GM19468 (cell line): ENCODE measurements around the gene TNNI2.

ENCODE experiments used
- ATAC-seq: cut with Tn5 transposase; IDR thresholded peaks from one replicate; pipeline ENCODE4 v1.9.1; 2021; ENCODE audit warnings: mild to moderate bottlenecking, moderate library complexity, moderate number of reproducible peaks; ENCODE audit not compliant: unreplicated experiment; ENCODE audit errors: extremely low read depth

TNNI2 gene

GRCh38 chr11:1844221-1845094 lies 5.7 kb downstream of the TNNI2 start:
- no peak for ATAC-seq

- ATAC-seq: no peak
Measured at GRCh38 chr11:1845095-1845429, 6.3 kb downstream of the TNNI2 start.

GRCh38 chr11:1845561-1846452 lies 7.0 kb downstream of the TNNI2 start:
- ATAC-seq: no peak

GRCh38 chr11:1846453-1846932 lies 7.7 kb downstream of the TNNI2 start:
- ATAC-seq: no peak

- no peak for ATAC-seq
Measured at GRCh38 chr11:1847006-1847735, 8.4 kb downstream of the TNNI2 start.

- ATAC-seq: no peak
Measured at GRCh38 chr11:1847926-1848639, 9.3 kb downstream of the TNNI2 start.

GRCh38 chr11:1848640-1849430 lies 10.1 kb downstream of the TNNI2 start:
- no peak for ATAC-seq

GRCh38 chr11:1851468-1852180 lies 12.8 kb downstream of the TNNI2 start:
- ATAC-seq: no peak

GRCh38 chr11:1852271-1852876 lies 13.6 kb downstream of the TNNI2 start:
- no peak for ATAC-seq

- peak; percentile 15 for ATAC-seq
Measured at GRCh38 chr11:1852877-1853276, 14.1 kb downstream of the TNNI2 start, which contains the start of gene LSP1. Gene LSP1, plus strand, starts transcription at chr11:1853084. Its CDS starts 61 bp downstream, at chr11:1853145.

- ATAC-seq: no peak
Measured at GRCh38 chr11:1853376-1854131, 14.8 kb downstream of the TNNI2 start.

- ATAC-seq: no peak
Measured at GRCh38 chr11:1854132-1854948, 15.6 kb downstream of the TNNI2 start.

GRCh38 chr11:1854949-1855885 lies 16.4 kb downstream of the TNNI2 start:
- ATAC-seq: peak; percentile 21

- ATAC-seq: no peak
Measured at GRCh38 chr11:1855886-1856265, 17.1 kb downstream of the TNNI2 start.

- ATAC-seq: no peak
Measured at GRCh38 chr11:1856306-1857005, 17.7 kb downstream of the TNNI2 start.
